Epithelial cell of proximal tubule (primary cell): ENCODE data around the gene INTS11. TPM values are rescaled to one million over a fixed set of nuclear protein-coding genes. Genes with fewer than 3 reads are reported as not detected.

Source experiments
- DNase-seq: peaks from one replicate; pipeline ENCODE4 v3.0.0-alpha.2; 2011; ENCODE audit warnings: low read depth
- H3K4me3 ChIP-seq: 2 replicates; pipeline ENCODE4 v1.5.1; 2011; ENCODE audit warnings: low read depth, mild to moderate bottlenecking, low read length
- total RNA-seq: library from RNA; depleted of rRNA; stranded (reverse); fragments of >200 nt; gene quantifications from 2 replicates; pipeline ENCODE4 v1.2.3, GENCODE V29; 2015
- TF ChIP-seq, protein P1 (sequence below): conservative IDR thresholded peaks from 2 replicates; pipeline ENCODE4 v1.5.1; 2012; ENCODE audit warnings: low read depth, mild to moderate bottlenecking, low read length

INTS11 gene
- total RNA-seq, 1 donor from 2014 or later: 58.7 TPM

- H3K4me3 ChIP-seq: no peak overlapping the region
- no peak for DNase-seq
- TF ChIP-seq, protein P1, sequence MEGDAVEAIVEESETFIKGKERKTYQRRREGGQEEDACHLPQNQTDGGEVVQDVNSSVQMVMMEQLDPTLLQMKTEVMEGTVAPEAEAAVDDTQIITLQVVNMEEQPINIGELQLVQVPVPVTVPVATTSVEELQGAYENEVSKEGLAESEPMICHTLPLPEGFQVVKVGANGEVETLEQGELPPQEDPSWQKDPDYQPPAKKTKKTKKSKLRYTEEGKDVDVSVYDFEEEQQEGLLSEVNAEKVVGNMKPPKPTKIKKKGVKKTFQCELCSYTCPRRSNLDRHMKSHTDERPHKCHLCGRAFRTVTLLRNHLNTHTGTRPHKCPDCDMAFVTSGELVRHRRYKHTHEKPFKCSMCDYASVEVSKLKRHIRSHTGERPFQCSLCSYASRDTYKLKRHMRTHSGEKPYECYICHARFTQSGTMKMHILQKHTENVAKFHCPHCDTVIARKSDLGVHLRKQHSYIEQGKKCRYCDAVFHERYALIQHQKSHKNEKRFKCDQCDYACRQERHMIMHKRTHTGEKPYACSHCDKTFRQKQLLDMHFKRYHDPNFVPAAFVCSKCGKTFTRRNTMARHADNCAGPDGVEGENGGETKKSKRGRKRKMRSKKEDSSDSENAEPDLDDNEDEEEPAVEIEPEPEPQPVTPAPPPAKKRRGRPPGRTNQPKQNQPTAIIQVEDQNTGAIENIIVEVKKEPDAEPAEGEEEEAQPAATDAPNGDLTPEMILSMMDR: no peak
Observed at GRCh38 chr1:1336931-1337792, 12.7 kb upstream of the INTS11 start.

DNA sequence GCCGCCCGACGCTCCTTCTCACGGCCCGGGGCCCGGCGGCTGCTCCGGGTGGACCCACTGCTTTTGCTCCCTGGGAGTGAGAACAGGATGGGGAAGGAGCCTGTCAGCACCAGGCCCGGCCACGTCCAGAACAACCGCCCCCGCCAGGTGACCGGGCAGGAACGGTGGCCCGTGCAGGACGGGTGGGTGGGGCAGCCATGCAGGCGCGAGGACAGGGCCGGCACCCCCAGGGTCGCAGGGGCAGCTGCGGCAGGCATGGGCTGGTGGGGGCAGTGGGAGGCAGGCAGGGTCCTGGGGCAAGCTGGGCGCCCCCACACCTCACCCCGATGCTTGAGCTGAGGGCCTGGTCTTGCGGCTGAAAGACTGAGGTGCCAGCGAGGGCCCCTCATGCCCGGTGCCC is 12.0 kb upstream of the INTS11 start:
- DNase-seq: no peak
- TF ChIP-seq, protein P1: no peak
- no peak overlapping the region for H3K4me3 ChIP-seq

DNA sequence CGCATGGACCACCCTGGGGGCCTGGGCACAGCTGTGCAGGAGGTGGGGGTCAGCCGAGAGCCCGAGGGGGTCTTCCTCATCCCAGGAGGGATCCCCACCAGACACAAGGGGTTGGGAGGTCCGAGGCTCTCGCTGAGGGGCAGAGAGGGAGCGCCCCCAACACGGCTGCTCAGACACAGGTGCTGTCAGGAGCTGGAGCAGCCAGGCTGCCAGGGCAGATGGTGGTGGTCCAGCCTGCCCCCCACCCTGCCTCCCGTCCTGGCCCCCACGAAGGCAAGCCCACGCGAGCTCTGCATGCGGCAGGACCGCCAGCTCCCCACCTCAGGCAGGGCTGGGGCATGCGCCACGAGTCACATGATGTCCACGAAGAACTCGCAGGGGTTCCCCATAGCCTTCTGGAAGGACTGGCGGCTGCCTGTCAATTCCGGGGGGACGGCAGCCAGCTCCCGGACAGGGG is 11.4 kb upstream of the INTS11 start:
- TF ChIP-seq, protein P1: no peak
- H3K4me3 ChIP-seq: no peak overlapping the region
- DNase-seq: no peak

GRCh38 chr1:1335283-1335682 is 10.8 kb upstream of the INTS11 start:
- no peak for DNase-seq
- TF ChIP-seq, protein P1: no peak
- no peak overlapping the region for H3K4me3 ChIP-seq

DNA sequence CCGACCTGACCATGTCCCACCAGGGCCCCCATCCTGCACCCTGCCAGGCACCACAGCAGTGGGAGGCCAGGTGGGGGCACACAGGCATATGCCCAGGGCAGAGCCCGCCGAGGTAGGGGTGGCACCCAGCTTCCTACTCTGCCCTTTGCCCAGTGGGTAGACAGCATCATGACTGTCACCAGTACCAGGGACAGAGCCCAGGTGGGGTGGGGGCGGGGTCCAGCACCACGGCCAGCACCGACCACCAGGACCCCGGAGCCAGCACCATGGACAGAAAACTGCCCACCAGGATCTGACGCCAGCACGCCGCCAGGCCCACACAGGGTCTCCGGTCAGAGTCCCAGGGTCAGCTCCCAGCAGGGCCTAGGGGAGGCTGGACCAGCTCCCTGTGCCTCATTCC is 10.4 kb upstream of the INTS11 start:
- no peak for DNase-seq
- TF ChIP-seq, protein P1: no peak
- H3K4me3 ChIP-seq: no peak overlapping the region

DNA sequence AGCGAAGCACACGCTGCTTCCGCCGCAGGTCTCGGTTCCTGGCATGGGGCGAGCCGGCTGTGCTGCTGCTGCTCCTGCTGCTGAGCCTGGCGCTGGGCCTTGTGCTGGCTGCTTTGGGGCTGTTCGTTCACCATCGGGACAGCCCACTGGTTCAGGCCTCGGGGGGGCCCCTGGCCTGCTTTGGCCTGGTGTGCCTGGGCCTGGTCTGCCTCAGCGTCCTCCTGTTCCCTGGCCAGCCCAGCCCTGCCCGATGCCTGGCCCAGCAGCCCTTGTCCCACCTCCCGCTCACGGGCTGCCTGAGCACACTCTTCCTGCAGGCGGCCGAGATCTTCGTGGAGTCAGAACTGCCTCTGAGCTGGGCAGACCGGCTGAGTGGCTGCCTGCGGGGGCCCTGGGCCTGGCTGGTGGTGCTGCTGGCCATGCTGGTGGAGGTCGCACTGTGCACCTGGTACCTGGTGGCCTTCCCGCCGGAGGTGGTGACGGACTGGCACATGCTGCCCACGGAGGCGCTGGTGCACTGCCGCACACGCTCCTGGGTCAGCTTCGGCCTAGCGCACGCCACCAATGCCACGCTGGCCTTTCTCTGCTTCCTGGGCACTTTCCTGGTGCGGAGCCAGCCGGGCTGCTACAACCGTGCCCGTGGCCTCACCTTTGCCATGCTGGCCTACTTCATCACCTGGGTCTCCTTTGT is 9.2 kb upstream of the INTS11 start:
- DNase-seq: no peak
- H3K4me3 ChIP-seq: no peak overlapping the region
- TF ChIP-seq, protein P1: no peak
